ENCODE results near the gene RTN4.

RTN4 gene

DNA sequence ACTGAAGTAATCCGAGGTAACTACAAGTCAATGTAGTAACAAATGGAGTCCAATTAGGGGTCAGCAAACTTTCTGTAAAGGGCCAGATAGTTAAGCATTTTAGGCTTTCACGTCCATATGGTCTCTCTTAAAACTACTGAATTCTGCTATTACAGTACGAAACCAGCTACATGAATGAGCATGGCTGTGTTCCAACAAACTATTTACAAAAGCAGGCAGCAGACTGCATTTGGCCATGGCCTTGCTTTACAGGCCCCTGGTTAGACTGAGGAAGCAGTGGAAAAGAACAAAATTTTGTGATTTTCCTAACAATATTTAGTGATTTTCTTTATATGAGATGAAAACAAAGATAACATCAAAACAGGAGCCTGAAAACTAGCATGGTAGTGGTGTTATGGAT, 64.0 kb downstream of the RTN4 start:
- no peak for TF ChIP-seq POLR2AphosphoS5 (IDR thresholded peaks at IDR 0.05; ENCODE audit: low read depth, low read length)
- no peak for TF ChIP-seq SIN3A (IDR thresholded peaks at IDR 0.05; ENCODE audit: borderline replicate concordance, insufficient read depth, low read length)
- no peak for TF ChIP-seq FOXP2 (optimal IDR thresholded peaks at IDR 0.05; ENCODE audit: borderline replicate concordance, extremely low read depth, extremely low read length, insufficient read depth)
- TF ChIP-seq, protein P1, sequence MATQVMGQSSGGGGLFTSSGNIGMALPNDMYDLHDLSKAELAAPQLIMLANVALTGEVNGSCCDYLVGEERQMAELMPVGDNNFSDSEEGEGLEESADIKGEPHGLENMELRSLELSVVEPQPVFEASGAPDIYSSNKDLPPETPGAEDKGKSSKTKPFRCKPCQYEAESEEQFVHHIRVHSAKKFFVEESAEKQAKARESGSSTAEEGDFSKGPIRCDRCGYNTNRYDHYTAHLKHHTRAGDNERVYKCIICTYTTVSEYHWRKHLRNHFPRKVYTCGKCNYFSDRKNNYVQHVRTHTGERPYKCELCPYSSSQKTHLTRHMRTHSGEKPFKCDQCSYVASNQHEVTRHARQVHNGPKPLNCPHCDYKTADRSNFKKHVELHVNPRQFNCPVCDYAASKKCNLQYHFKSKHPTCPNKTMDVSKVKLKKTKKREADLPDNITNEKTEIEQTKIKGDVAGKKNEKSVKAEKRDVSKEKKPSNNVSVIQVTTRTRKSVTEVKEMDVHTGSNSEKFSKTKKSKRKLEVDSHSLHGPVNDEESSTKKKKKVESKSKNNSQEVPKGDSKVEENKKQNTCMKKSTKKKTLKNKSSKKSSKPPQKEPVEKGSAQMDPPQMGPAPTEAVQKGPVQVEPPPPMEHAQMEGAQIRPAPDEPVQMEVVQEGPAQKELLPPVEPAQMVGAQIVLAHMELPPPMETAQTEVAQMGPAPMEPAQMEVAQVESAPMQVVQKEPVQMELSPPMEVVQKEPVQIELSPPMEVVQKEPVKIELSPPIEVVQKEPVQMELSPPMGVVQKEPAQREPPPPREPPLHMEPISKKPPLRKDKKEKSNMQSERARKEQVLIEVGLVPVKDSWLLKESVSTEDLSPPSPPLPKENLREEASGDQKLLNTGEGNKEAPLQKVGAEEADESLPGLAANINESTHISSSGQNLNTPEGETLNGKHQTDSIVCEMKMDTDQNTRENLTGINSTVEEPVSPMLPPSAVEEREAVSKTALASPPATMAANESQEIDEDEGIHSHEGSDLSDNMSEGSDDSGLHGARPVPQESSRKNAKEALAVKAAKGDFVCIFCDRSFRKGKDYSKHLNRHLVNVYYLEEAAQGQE (IDR thresholded peaks at IDR 0.05; ENCODE audit: insufficient read depth in 1 of 2, low read depth in 2 of 2, low read length in 2 of 2), result no peak
- TF ChIP-seq TAF1 (IDR thresholded peaks at IDR 0.05; ENCODE audit: borderline replicate concordance, insufficient read depth, low read length), result no peak

DNA sequence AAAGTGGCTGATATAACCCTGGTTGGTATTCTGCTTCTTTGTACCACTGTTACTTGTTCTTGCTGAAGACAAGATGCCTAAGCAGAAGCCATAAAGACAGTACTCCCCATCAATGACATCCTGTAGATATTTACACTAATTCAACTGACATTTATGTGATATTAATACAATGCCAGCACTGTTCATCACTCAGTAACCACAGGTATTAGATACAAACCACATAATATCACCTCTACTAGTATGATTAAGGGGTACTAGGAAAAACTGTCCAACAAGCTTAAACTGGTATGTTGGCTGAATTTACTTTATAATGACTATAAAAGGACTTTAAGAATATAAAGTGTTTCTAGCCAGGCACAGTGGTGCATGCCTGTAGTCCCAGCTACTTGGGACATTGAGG, 65.8 kb downstream of the RTN4 start:
- TF ChIP-seq, protein P1 (IDR thresholded peaks at IDR 0.05; ENCODE audit: insufficient read depth in 1 of 2, low read depth in 2 of 2, low read length in 2 of 2), result no peak
- TF ChIP-seq TAF1 (IDR thresholded peaks at IDR 0.05; ENCODE audit: borderline replicate concordance, insufficient read depth, low read length) (no peak), SIN3A (IDR thresholded peaks at IDR 0.05; ENCODE audit: borderline replicate concordance, insufficient read depth, low read length) (no peak), FOXP2 (optimal IDR thresholded peaks at IDR 0.05; ENCODE audit: borderline replicate concordance, extremely low read depth, extremely low read length, insufficient read depth) (no peak), POLR2AphosphoS5 (IDR thresholded peaks at IDR 0.05; ENCODE audit: low read depth, low read length) (no peak)

DNA sequence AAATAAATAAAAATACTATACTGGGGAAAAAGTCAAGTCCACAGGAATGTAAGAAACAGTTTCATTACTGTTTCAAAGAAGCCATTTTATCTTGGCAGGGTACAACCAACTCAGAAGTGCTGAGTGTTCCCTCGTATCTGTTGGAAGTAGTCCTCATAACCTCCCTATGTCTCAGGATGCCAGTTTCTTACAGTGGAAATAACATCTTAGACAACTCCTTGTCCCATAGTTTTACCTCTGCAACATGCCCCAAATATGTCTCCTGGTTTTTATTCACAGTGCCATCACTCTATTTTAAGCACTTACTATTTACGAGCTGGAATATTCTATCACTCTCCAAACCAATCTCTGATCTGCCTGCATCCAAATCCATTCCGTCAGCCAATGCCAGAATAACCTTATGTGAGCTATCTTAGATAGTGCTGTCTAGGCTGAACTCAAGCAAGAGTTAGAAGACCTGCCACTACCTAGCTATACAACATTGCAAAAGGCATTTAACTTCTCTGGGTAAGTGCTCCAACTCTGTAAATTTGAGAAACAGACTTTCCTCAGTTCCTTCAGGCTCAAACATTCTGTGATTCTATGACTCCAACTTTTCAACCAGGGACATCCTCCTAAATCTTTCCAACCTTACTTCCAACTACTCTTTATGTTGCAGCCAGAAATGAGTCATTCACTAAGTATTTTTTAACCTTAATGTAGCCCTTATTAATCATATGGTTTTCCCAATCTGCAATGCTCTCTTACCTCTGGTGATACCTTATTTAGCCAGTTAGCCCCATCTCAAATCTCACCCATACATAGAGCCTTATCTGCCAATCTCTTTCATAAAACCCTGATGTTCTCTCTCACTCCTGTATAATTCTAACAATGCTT, 66.7 kb downstream of the RTN4 start:
- TF ChIP-seq FOXP2 (optimal IDR thresholded peaks at IDR 0.05; ENCODE audit: borderline replicate concordance, extremely low read depth, extremely low read length, insufficient read depth), result no peak
- TF ChIP-seq POLR2AphosphoS5 (IDR thresholded peaks at IDR 0.05; ENCODE audit: low read depth, low read length), result no peak
- TF ChIP-seq, protein P1 (IDR thresholded peaks at IDR 0.05; ENCODE audit: insufficient read depth in 1 of 2, low read depth in 2 of 2, low read length in 2 of 2), result no peak
- TF ChIP-seq SIN3A (IDR thresholded peaks at IDR 0.05; ENCODE audit: borderline replicate concordance, insufficient read depth, low read length), result no peak
- no peak for TF ChIP-seq TAF1 (IDR thresholded peaks at IDR 0.05; ENCODE audit: borderline replicate concordance, insufficient read depth, low read length)

DNA sequence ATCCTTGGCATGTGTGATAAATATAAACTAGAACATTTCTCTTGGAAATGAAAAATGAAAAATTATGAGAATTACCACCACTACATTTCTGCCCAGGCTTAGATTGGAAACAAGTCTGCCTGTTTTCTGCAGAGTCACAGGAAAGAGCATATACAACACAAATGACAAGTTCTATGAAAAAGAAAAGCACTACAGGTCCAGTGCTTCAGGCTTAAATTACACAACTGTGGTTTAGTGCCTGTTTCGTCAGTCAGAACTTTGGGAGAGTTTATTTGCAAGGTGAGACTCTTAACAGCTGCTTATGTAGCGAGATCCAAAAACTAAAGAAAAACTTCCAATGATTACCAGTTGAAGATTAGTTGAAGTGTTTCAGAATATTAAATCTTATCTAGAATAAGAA, 68.9 kb downstream of the RTN4 start:
- TF ChIP-seq SIN3A (IDR thresholded peaks at IDR 0.05; ENCODE audit: borderline replicate concordance, insufficient read depth, low read length) (no peak), FOXP2 (optimal IDR thresholded peaks at IDR 0.05; ENCODE audit: borderline replicate concordance, extremely low read depth, extremely low read length, insufficient read depth) (no peak), TAF1 (IDR thresholded peaks at IDR 0.05; ENCODE audit: borderline replicate concordance, insufficient read depth, low read length) (no peak), POLR2AphosphoS5 (IDR thresholded peaks at IDR 0.05; ENCODE audit: low read depth, low read length) (no peak)
- TF ChIP-seq, protein P1 (IDR thresholded peaks at IDR 0.05; ENCODE audit: insufficient read depth in 1 of 2, low read depth in 2 of 2, low read length in 2 of 2), result no peak

Data from PFSK-1 (cell line).